ENCODE measurements around the gene FGF3.

The FGF3 gene

GRCh38 chr11:69760319-69760718, 58.9 kb downstream of the FGF3 start:
- Mint-ChIP-seq H3K4me3 (no peak overlapping the region), H3K36me3 (no peaks in the 10 kb centered on the region), H3K9me3 (no peaks in the 10 kb centered on the region), H3K4me1 (no peaks in the 10 kb centered on the region), H3K27me3 (peaks cover 24% of the 10 kb centered on the region), H3K27ac (no peak overlapping the region)
- CTCF ChIA-PET, result interaction anchor here (0.6 kb wide), 1 partner anchor 155 kb away, joined by 3 read pairs; no protein-coding TSS in a partner anchor
- DNase-seq, result no peak
